Activated CD4-positive, alpha-beta memory T cell treated with anti-CD3 and anti-CD28 coated beads, Interleukin-2, amount 10 ng/mL, durations not matched to agents 7 days and 5 days (primary cell): ENCODE results near the gene FAM149B1. TPM values are rescaled to one million over a fixed set of nuclear protein-coding genes. Genes with fewer than 3 reads are reported as not detected.
A peak's percentile ranks its signal among the peaks of the same experiment; 100 is the strongest.
"Not testable (repeated sequence)": the region's sequence is repeated elsewhere in the genome, so short reads cannot be mapped to it uniquely, and the experiment has no call there.

Source experiments
- CTCF ChIA-PET: fragments of 350-600 bp; sonication (Branson Sonifier 250); formaldehyde crosslinking; loops from one replicate; lab custom pipeline; 2021; ENCODE audit warnings: antibody characterized with exemption, inconsistent platforms; lab: Charles Lee
- POLR2A ChIA-PET: fragments of 350-600 bp; sonication (Branson Sonifier 250); formaldehyde crosslinking; loops from one replicate; lab custom pipeline; 2021; ENCODE audit warnings: antibody characterized with exemption; lab: Charles Lee
- DNase-seq: peaks from one replicate; pipeline ENCODE4 v3.0.0-alpha.2; 2020
- H3K27ac Mint-ChIP-seq: one replicate; pipeline ENCODE4 v1.8.0; 2021; ENCODE audit warnings: mild to moderate bottlenecking, mixed read lengths
- H3K27me3 Mint-ChIP-seq: one replicate; pipeline ENCODE4 v1.8.0; 2021; ENCODE audit warnings: mixed read lengths
- H3K36me3 Mint-ChIP-seq: one replicate; pipeline ENCODE4 v1.8.0; 2021; ENCODE audit warnings: low read depth, mixed read lengths
- H3K4me1 Mint-ChIP-seq: one replicate; pipeline ENCODE4 v1.8.0; 2021; ENCODE audit warnings: mixed read lengths
- H3K4me3 Mint-ChIP-seq: one replicate; pipeline ENCODE4 v1.8.0; 2021; ENCODE audit warnings: mild to moderate bottlenecking, mixed read lengths
- H3K9me3 Mint-ChIP-seq: one replicate; pipeline ENCODE4 v1.8.0; 2021; ENCODE audit warnings: mixed read lengths
- total RNA-seq, 2 experiments: library from RNA; stranded (reverse); gene quantifications; one replicate each; pipeline ENCODE4 v1.2.3, GENCODE V29; 2021

Gene FAM149B1
- total RNA-seq, 2 experiments from 2014 or later: 15.7 to 17.4 TPM

DNA sequence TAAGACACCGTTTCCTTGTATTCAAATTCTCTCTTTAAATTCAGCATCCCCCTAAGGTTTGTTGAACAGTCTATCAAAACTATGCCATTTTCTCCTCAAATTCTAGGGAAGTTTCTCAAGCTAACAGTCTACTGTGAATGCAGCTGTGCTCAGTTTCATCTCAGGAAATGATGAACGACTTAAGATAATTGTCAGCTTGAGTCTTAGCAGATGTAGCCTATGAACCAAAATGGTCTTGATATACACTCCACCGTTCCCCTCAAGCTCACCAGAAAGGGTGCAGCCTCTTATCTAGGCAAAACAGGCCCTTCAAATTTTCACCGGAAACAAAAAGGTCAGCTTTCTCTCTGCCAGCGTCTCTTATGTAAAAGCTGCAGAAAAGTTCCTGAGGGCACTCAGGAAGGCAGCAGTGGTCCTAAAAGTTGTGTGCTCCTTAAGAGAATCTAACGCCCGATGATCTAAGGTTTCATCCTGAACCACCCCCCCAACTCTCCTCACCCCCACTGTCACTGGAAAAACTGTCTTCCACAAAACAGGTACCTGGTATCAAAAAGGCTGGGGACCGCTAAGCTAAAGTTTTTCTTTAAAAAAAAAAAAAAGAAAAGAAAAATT, 77.1 kb downstream of the FAM149B1 start:
- CTCF ChIA-PET: interaction anchor here (0.6 to 1.6 kb wide), 3 partner anchors 12 to 148 kb away, joined by 3 to 4 read pairs (median 4); partner anchors contain the start of gene P4HA1
- Mint-ChIP-seq H3K4me3 (peak overlapping the region; percentile 99), H3K9me3 (no peaks in the 10 kb centered on the region), H3K27ac (peak overlapping the region; percentile 95), H3K27me3 (no peaks in the 10 kb centered on the region), H3K4me1 (peaks cover 61% of the 10 kb centered on the region), H3K36me3 (peaks cover 79% of the 10 kb centered on the region)
- POLR2A ChIA-PET: interaction anchor here (0.7 to 3.5 kb wide), 7 partner anchors 10 to 251 kb away, joined by 3 to 35 read pairs (median 4); partner anchors contain the start of genes ANXA7, ECD, FAM149B1 and P4HA1
- DNase-seq: no peak

- peaks cover 66% of the 10 kb centered on the region for H3K4me1 Mint-ChIP-seq
- peak overlapping the region; percentile 99 for H3K4me3 Mint-ChIP-seq
- H3K36me3 Mint-ChIP-seq: peaks cover 78% of the 10 kb centered on the region
- H3K9me3 Mint-ChIP-seq: no peaks in the 10 kb centered on the region
- H3K27ac Mint-ChIP-seq: peak overlapping the region; percentile 95
- CTCF ChIA-PET: interaction anchor here (1.6 to 2.2 kb wide), 2 partner anchors 77 to 149 kb away, joined by 4 to 7 read pairs; partner anchors contain the start of gene P4HA1
- no peaks in the 10 kb centered on the region for H3K27me3 Mint-ChIP-seq
- DNase-seq: no peak
- POLR2A ChIA-PET: interaction anchor here (0.5 to 3.5 kb wide), 29 partner anchors 8 to 949 kb away, joined by 3 to 37 read pairs (median 6); partner anchors contain the start of genes ANXA7, CFAP70, DNAJB12 and ECD
Measured at GRCh38 chr10:73246322-73246645, 78.4 kb downstream of the FAM149B1 start.

GRCh38 chr10:73246646-73247508, 79.0 kb downstream of the FAM149B1 start, which contains the start of gene DNAJC9:
Gene DNAJC9, minus strand, starts transcription at chr10:73247255. Its CDS starts 66 bp downstream, at chr10:73247189.
- Mint-ChIP-seq H3K36me3 (peaks cover 80% of the 10 kb centered on the region), H3K27me3 (no peaks in the 10 kb centered on the region), H3K9me3 (no peaks in the 10 kb centered on the region), H3K4me1 (peaks cover 71% of the 10 kb centered on the region), H3K27ac (peak within 1 kb of the TSS; percentile 95), H3K4me3 (peak within 1 kb of the TSS; percentile 99)
- ChIA-PET POLR2A (interaction anchor here (0.5 to 3.5 kb wide), 36 partner anchors 9 to 950 kb away, joined by 3 to 37 read pairs (median 4); partner anchors contain the start of genes ANXA7, CFAP70, DNAJB12 and ECD), CTCF (interaction anchor here (0.6 to 2.2 kb wide), 6 partner anchors 9 to 165 kb away, joined by 3 to 7 read pairs (median 4); partner anchors contain the start of gene P4HA1)
- peak; percentile 98 for DNase-seq

DNA sequence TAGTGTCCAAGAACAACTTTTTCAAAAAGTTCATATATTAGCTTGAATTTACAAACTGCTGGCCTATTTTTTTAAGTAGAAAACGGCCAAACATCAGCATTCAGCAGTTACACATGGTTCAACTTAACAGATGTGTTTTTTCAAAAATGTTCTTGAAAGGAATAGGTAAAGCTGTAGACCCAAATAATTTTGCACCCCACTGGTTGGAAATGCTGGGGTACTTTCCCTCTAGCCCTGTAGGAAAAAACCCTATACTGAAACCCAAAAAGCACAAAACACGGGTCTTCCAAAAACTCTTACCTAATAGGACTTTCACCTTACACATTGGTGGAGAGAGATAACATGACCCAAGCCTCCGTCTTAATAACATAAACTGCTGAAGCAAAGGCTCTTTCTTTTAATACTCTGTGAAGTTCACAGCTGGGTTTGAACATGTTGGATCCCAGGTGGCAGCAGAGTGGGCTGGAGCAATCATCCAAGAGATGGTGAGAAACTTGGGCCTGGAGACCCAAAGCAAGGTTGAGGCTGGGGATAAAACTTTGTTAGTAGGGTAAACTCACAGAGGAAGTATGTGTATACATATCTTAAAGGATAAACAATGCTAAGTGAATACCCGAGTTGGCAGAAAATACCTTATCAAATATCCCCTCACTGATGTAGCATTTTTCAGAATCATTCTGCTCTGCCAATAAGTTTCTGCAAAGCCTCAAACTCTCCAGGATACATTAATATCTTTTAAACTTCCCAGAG, 79.8 kb downstream of the FAM149B1 start:
- Mint-ChIP-seq H3K9me3 (no peaks in the 10 kb centered on the region), H3K4me1 (peaks cover 71% of the 10 kb centered on the region), H3K36me3 (peaks cover 82% of the 10 kb centered on the region), H3K27me3 (no peaks in the 10 kb centered on the region), H3K4me3 (peak overlapping the region; percentile 99), H3K27ac (peak overlapping the region; percentile 95)
- DNase-seq: no peak
- ChIA-PET CTCF (interaction anchor here (0.6 to 2.2 kb wide), 5 partner anchors 8 to 164 kb away, joined by 3 to 7 read pairs (median 4); no protein-coding TSS in a partner anchor), POLR2A (interaction anchor here (0.6 to 3.5 kb wide), 32 partner anchors 8 to 950 kb away, joined by 3 to 37 read pairs (median 6); partner anchors contain the start of genes ANXA7, CFAP70, DNAJB12 and ECD)

- Mint-ChIP-seq H3K4me3 (no peak overlapping the region), H3K36me3 (peaks cover 77% of the 10 kb centered on the region), H3K9me3 (no peaks in the 10 kb centered on the region), H3K27ac (peak overlapping the region; percentile 95), H3K27me3 (no peaks in the 10 kb centered on the region), H3K4me1 (peaks cover 70% of the 10 kb centered on the region)
- POLR2A ChIA-PET: interaction anchor here (0.6 to 3.5 kb wide), 6 partner anchors 15 to 495 kb away, joined by 3 to 37 read pairs (median 6); partner anchors contain the start of genes NUDT13, P4HA1, PPP3CB and SEC24C
- CTCF ChIA-PET: interaction anchor here (1.3 kb wide), 1 partner anchor 15 kb away, joined by 6 read pairs; no protein-coding TSS in a partner anchor
- no peak for DNase-seq
Measured at GRCh38 chr10:73248259-73248724, 80.4 kb downstream of the FAM149B1 start.

- ChIA-PET POLR2A (interaction anchor here (0.7 to 3.7 kb wide), 23 partner anchors 8 to 559 kb away, joined by 3 to 42 read pairs (median 7); partner anchors contain the start of genes ANXA7, CFAP70, CHCHD1 and ECD), CTCF (interaction anchor here (1.0 to 1.2 kb wide), 3 partner anchors 12 to 277 kb away, joined by 3 to 6 read pairs (median 3); no protein-coding TSS in a partner anchor)
- peaks cover 42% of the 10 kb centered on the region for H3K36me3 Mint-ChIP-seq
- no peaks in the 10 kb centered on the region for H3K27me3 Mint-ChIP-seq
- no peaks in the 10 kb centered on the region for H3K9me3 Mint-ChIP-seq
- peak overlapping the region; percentile 99 for H3K4me3 Mint-ChIP-seq
- DNase-seq: peak; percentile 21
- peaks cover 52% of the 10 kb centered on the region for H3K4me1 Mint-ChIP-seq
- peak overlapping the region; percentile 95 for H3K27ac Mint-ChIP-seq
Measured at GRCh38 chr10:73251683-73252444, 83.9 kb downstream of the FAM149B1 start.

- Mint-ChIP-seq H3K36me3 (peaks cover 41% of the 10 kb centered on the region), H3K4me3 (peak within 1 kb of the TSS; percentile 99), H3K27ac (peak within 1 kb of the TSS; percentile 95), H3K27me3 (no peaks in the 10 kb centered on the region), H3K9me3 (no peaks in the 10 kb centered on the region), H3K4me1 (peaks cover 51% of the 10 kb centered on the region)
- ChIA-PET CTCF (interaction anchor here (1.0 to 3.0 kb wide), 7 partner anchors 11 to 391 kb away, joined by 3 to 16 read pairs (median 3); no protein-coding TSS in a partner anchor), POLR2A (interaction anchor here (0.7 to 3.7 kb wide), 22 partner anchors 8 to 558 kb away, joined by 3 to 42 read pairs (median 7); partner anchors contain the start of genes ANXA7, CFAP70, CHCHD1 and ECD)
- DNase-seq: peak; percentile 95
Measured at GRCh38 chr10:73252445-73253224, 84.7 kb downstream of the FAM149B1 start, which contains the start of gene MRPS16. Gene MRPS16, minus strand, starts transcription at chr10:73252644. Its CDS starts 162 bp downstream, at chr10:73252482.

GRCh38 chr10:73253225-73253555, 85.3 kb downstream of the FAM149B1 start:
- H3K4me3 Mint-ChIP-seq: peak overlapping the region; percentile 99
- H3K36me3 Mint-ChIP-seq: peaks cover 36% of the 10 kb centered on the region
- ChIA-PET CTCF (interaction anchor here (1.0 to 3.0 kb wide), 5 partner anchors 10 to 391 kb away, joined by 3 to 16 read pairs (median 3); no protein-coding TSS in a partner anchor), POLR2A (interaction anchor here (0.7 to 3.7 kb wide), 13 partner anchors 10 to 492 kb away, joined by 3 to 42 read pairs (median 9); partner anchors contain the start of genes ANXA7, CFAP70, P4HA1 and PPP3CB)
- DNase-seq: no peak
- peaks cover 45% of the 10 kb centered on the region for H3K4me1 Mint-ChIP-seq
- H3K27me3 Mint-ChIP-seq: no peaks in the 10 kb centered on the region
- H3K9me3 Mint-ChIP-seq: no peaks in the 10 kb centered on the region
- H3K27ac Mint-ChIP-seq: peak overlapping the region; percentile 95

DNA sequence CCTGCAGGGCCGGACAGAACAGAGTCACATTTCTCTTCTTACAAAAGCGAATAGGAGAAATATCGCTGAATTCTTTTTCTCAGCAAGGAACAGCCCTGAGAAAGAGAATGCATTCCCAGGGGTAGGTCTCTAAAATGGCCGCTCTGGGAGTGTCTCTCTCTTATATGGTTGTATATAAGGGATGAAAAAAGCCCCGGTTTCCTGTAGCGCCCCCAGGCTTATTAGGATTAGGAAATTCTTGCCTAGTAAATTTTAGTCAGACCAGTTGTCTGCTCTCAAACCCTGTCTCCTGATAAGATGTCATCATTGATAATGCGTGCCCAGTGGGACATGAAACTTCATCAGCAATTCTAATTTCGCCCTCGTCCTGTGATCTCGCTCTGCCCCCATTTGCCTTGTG, 90.7 kb downstream of the FAM149B1 start:
- H3K4me1 Mint-ChIP-seq: peaks cover 13% of the 10 kb centered on the region
- H3K4me3 Mint-ChIP-seq, DNase-seq, H3K27me3 Mint-ChIP-seq, H3K36me3 Mint-ChIP-seq, POLR2A ChIA-PET, H3K27ac Mint-ChIP-seq, H3K9me3 Mint-ChIP-seq, CTCF ChIA-PET: not testable (repeated sequence)

GRCh38 chr10:73261362-73261995, 93.6 kb downstream of the FAM149B1 start:
- DNase-seq: no peak
- peaks cover 7% of the 10 kb centered on the region for H3K9me3 Mint-ChIP-seq
- no peaks in the 10 kb centered on the region for H3K36me3 Mint-ChIP-seq
- no peak overlapping the region for H3K27ac Mint-ChIP-seq
- no peak overlapping the region for H3K4me3 Mint-ChIP-seq
- peaks cover 13% of the 10 kb centered on the region for H3K4me1 Mint-ChIP-seq
- CTCF ChIA-PET: interaction anchor here (0.6 to 2.4 kb wide), 2 partner anchors 24 to 382 kb away, joined by 3 to 7 read pairs; no protein-coding TSS in a partner anchor
- POLR2A ChIA-PET: interaction anchor here (3.2 kb wide), 1 partner anchor 9 kb away, joined by 13 read pairs; the partner anchor contains the start of gene MRPS16
- no peaks in the 10 kb centered on the region for H3K27me3 Mint-ChIP-seq
